MCF 10A (cell line): ENCODE results near the gene LGALSL. TPM values are rescaled to one million over a fixed set of nuclear protein-coding genes. Genes with fewer than 3 reads are reported as not detected.

Experiments used
- BruUV-seq: library from RNA; stranded (reverse); fragments of 400-500 nt; replicated peaks from 2 replicates; lab custom pipeline; 2021; lab: Mats Ljungman, UMichigan
- CTCF ChIA-PET: fragments of 300-600 bp; sonication (Branson Sonifier 250); formaldehyde crosslinking; extraction: SDS; loops from one replicate; lab custom pipeline; 2021; ENCODE audit warnings: antibody characterized with exemption, inconsistent platforms; lab: Yijun Ruan, JAX
- POLR2A ChIA-PET: fragments of 300-600, 350-650 bp; sonication (Branson Sonifier 250); formaldehyde crosslinking; extraction: SDS; loops from one replicate; lab custom pipeline; 2020; ENCODE audit warnings: antibody characterized with exemption, inconsistent platforms; lab: Yijun Ruan, JAX
- DNase-seq: peaks from one replicate; pipeline ENCODE4 v3.0.0-alpha.2; 2018; ENCODE audit not compliant: unreplicated experiment
- H3K27ac Mint-ChIP-seq: one replicate; pipeline ENCODE4 v1.8.0; 2022; ENCODE audit warnings: mild to moderate bottlenecking, low read depth, mixed read lengths; ENCODE audit not compliant: unreplicated experiment
- H3K27me3 Mint-ChIP-seq: one replicate; pipeline ENCODE4 v1.8.0; 2022; ENCODE audit warnings: mixed read lengths; ENCODE audit not compliant: insufficient read depth, unreplicated experiment
- H3K36me3 Mint-ChIP-seq: one replicate; pipeline ENCODE4 v1.8.0; 2022; ENCODE audit warnings: mild to moderate bottlenecking, moderate library complexity, mixed read lengths; ENCODE audit not compliant: insufficient read depth, unreplicated experiment
- H3K4me1 Mint-ChIP-seq: one replicate; pipeline ENCODE4 v1.8.0; 2022; ENCODE audit warnings: mixed read lengths; ENCODE audit not compliant: insufficient read depth, unreplicated experiment
- H3K4me3 Mint-ChIP-seq: one replicate; pipeline ENCODE4 v1.8.0; 2022; ENCODE audit warnings: mild to moderate bottlenecking, moderate library complexity, mixed read lengths; ENCODE audit not compliant: unreplicated experiment
- H3K9me3 Mint-ChIP-seq: one replicate; pipeline ENCODE4 v1.8.0; 2022; ENCODE audit warnings: mixed read lengths; ENCODE audit not compliant: unreplicated experiment
- CTCF ChIP-seq: fragments of 200-600 bp; IDR thresholded peaks from one replicate; pipeline ENCODE4 v1.8.0; 2022; ENCODE audit warnings: antibody characterized with exemption, mild to moderate bottlenecking; ENCODE audit not compliant: unreplicated experiment
- intact Hi-C: fragments of 100-400 bp; cut with micrococcal nuclease; formaldehyde crosslinking; loops from 2 replicates; pipeline ENCODE4 v1.14.1; 2022
- total RNA-seq: library from RNA; stranded (reverse); gene quantifications from 2 replicates; pipeline ENCODE4 v1.2.3, GENCODE V29; 2022

Gene LGALSL
- total RNA-seq, 1 experiment from 2014 or later = 11.4 TPM

- H3K4me3 Mint-ChIP-seq = no peak overlapping the region
- H3K36me3 Mint-ChIP-seq = no peaks in the 10 kb centered on the region
- BruUV-seq = no TSS peak
- CTCF ChIA-PET = interaction anchor here (1.1 to 1.2 kb wide), 2 partner anchors 75 to 82 kb away, joined by 5 to 6 read pairs; no protein-coding TSS in a partner anchor
- intact Hi-C loops = no loop called here
- no peak for TF ChIP-seq CTCF
- no peaks in the 10 kb centered on the region for H3K9me3 Mint-ChIP-seq
- H3K27me3 Mint-ChIP-seq = no peaks in the 10 kb centered on the region
- POLR2A ChIA-PET = no interaction called here
- DNase-seq = no peak
- H3K27ac Mint-ChIP-seq = no peak overlapping the region
- H3K4me1 Mint-ChIP-seq = peaks cover 34% of the 10 kb centered on the region
These were observed 47.6 kb upstream of the LGALSL start for GRCh38 chr2:64406407-64406774.

- DNase-seq = no peak
- intact Hi-C loops = no loop called here
- CTCF ChIA-PET = no interaction called here
- TF ChIP-seq CTCF = no peak
- H3K4me3 Mint-ChIP-seq = no peak overlapping the region
- peaks cover 27% of the 10 kb centered on the region for H3K4me1 Mint-ChIP-seq
- no peaks in the 10 kb centered on the region for H3K27me3 Mint-ChIP-seq
- POLR2A ChIA-PET = no interaction called here
- no TSS peak for BruUV-seq
- no peak overlapping the region for H3K27ac Mint-ChIP-seq
- no peaks in the 10 kb centered on the region for H3K9me3 Mint-ChIP-seq
- no peaks in the 10 kb centered on the region for H3K36me3 Mint-ChIP-seq
These were observed 45.9 kb upstream of the LGALSL start for GRCh38 chr2:64408031-64408430.

- ChIA-PET CTCF (interaction anchor here (0.8 to 1.9 kb wide), 2 partner anchors 77 to 80 kb away, joined by 3 to 6 read pairs; no protein-coding TSS in a partner anchor), POLR2A (interaction anchor here (0.8 kb wide), 1 partner anchor 74 kb away, joined by 3 read pairs; no protein-coding TSS in a partner anchor)
- no peak for DNase-seq
- Mint-ChIP-seq H3K9me3 (no peaks in the 10 kb centered on the region), H3K4me1 (peaks cover 6% of the 10 kb centered on the region), H3K4me3 (no peak overlapping the region), H3K27me3 (no peaks in the 10 kb centered on the region), H3K27ac (no peak overlapping the region), H3K36me3 (no peaks in the 10 kb centered on the region)
- TF ChIP-seq CTCF = no peak
- intact Hi-C loops = no loop called here
- no TSS peak for BruUV-seq
These were observed 43.3 kb upstream of the LGALSL start for GRCh38 chr2:64410671-64411070.

- H3K36me3 Mint-ChIP-seq = no peaks in the 10 kb centered on the region
- ChIA-PET CTCF (no interaction called here), POLR2A (no interaction called here)
- TF ChIP-seq CTCF = no peak
- DNase-seq = no peak
- H3K4me3 Mint-ChIP-seq = no peak overlapping the region
- H3K27ac Mint-ChIP-seq = no peak overlapping the region
- H3K27me3 Mint-ChIP-seq = no peaks in the 10 kb centered on the region
- intact Hi-C loops = no loop called here
- H3K9me3 Mint-ChIP-seq = no peaks in the 10 kb centered on the region
- no TSS peak for BruUV-seq
- no peaks in the 10 kb centered on the region for H3K4me1 Mint-ChIP-seq
These were observed 41.3 kb upstream of the LGALSL start for GRCh38 chr2:64412671-64413070.
